WI38 (cell line): ENCODE results near the gene TRPV2.
"Not testable (repeated sequence)": the region's sequence is repeated elsewhere in the genome, so short reads cannot be mapped to it uniquely, and the experiment has no call there.

Experiments
- H3K4me3 ChIP-seq: 2 replicates; pipeline ENCODE4 v1.5.1; 2011; ENCODE audit warnings: low read depth, mild to moderate bottlenecking, control low read depth, low read length
- CTCF ChIP-seq: IDR thresholded peaks from 2 replicates; pipeline ENCODE4 v1.5.1; 2012; ENCODE audit warnings: low read depth, mild to moderate bottlenecking, control low read depth, low read length

Gene TRPV2

DNA sequence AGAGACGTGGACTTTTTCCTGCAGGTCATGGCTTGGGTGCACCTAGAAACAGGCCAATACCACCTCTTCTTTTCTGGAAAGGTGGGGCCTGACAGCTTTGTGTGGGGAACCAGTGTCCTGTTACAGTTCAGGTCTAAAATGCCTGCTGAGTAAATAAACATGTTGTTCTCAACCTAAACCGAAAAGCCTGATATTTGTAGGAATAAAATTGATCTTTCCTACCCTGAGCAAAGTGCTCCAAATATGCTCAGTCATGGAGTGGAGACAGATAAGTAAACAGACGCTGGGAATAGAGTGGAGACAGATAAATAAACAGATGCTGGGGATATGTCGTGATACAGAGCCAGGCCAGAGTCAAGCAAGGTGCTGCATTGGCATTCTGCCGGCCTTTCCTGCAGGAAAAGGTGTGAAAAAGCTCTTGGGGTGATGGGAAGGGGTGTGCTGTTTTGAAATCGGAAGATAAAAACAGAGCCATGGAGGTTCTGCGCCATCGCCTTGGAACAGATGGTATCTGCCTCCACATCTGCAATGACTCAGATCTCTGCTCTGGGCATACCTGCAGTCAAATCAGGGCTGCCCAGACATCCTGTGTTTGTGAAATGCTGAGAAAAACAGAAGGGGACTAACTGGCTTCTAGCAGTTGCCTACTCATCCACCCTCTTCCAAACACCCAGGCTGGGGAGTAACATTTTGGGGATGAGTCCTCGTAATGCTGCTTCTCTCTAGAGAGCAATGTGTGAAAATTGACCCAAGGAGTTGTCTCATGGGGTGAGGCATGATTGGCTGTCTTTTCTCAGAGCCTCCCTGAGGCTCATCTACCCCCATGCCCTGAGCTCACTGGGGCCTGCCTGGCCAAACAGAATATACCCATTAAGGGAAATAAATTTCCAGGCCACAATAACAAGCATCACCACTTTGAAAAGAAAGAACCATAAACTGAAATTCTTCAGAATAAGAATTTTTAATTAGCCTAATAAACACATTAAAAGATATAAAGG is 16.8 kb upstream of the TRPV2 start:
- no peak for TF ChIP-seq CTCF
- no peak overlapping the region for H3K4me3 ChIP-seq

- not testable (repeated sequence) for H3K4me3 ChIP-seq
Measured at GRCh38 chr17:16403847-16404246, 11.5 kb upstream of the TRPV2 start.

DNA sequence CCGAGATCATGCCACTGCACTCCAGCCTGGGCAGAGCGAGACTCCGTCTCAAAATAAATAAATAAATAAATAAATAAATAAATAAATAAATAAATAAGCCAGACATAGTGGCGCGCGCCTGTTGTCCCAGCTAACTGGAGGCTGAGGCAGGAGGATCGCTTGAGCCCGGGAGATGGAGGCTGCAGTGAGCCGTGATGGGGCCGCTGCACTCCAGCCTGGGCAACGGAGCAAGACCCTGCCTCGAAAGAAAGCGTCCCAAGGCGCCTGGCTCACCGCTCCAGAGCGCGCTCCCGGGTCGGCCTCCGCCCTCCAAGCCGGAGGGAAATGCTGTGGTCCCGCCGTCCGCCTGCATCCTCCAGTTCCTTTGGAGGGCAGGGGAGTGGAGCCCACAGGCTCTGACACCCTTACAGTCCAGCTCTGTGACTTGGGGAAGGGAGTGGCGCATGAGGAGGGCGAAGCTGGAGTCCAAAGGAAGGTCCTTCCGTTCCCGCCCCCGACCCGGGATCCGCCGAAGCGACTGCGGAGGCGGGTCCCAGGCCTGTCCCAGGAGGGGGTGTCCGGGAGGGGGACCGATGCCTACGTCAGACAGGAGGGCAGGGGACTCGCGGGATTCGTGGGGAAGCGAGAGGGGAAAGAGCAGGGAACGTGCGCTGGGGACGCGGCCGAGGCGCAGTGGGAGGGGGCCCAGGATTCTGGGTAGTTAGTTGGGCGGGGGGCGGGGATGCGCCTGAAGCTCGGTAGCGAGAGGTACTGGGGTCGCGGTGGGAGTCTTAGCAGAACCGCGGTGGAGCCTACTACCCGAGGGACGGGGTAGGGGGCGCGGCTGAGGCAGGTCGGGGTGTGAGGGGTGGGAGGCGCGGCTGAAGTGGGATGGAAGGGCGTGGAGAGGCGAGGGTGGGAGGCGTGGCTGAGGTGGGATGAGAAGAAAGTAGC is 8.4 kb upstream of the TRPV2 start:
- peak overlapping the region; percentile 60 for H3K4me3 ChIP-seq
- no peak for TF ChIP-seq CTCF

GRCh38 chr17:16407911-16408588 is 7.3 kb upstream of the TRPV2 start:
- no peak overlapping the region for H3K4me3 ChIP-seq
- TF ChIP-seq CTCF = no peak

- no peak for TF ChIP-seq CTCF
Measured at GRCh38 chr17:16417399-16417798, 2.0 kb downstream of the TRPV2 start.

DNA sequence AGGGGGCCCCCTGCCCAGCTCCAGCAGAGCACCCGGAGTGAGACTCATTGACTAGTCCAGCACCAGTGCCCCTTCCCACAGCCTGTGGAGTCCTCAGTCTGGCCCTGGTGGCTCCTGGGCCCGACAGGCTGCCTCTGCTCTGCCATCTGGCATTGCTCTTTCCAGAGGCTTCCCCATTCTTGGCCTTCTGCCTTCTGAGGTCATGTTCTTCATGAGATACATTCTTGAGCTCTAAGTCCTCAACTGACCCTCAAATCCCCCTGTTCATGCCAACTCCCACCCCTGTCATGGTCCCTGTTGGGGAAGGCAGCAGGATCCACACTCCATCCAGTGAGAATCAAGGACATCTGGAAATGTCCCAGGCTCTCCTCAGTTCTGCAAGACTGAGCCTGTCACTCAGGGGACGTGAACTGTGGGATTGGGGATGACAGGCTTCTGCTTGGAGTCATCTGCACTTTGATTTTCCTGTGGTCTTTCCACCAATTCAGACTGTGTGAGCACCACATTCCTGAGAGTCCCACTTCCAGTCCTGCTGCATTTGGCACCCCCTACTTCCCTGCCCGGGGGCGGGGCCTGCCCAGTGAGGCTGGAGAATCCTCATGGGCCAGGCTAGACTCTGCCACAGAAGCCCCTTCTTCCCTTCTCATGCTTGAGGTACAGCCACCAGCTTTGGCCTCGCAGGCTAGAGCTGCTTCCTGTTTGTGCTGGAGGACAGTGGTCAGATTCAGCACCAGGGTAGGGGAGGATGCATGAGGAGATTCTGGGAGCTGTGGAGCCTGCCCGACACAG is 2.7 kb downstream of the TRPV2 start:
- no peak overlapping the region for H3K4me3 ChIP-seq
- no peak for TF ChIP-seq CTCF

More at GRCh38 chr17:16417399-16417798, 2.0 kb downstream of the TRPV2 start:
- H3K4me3 ChIP-seq = no peak overlapping the region

- TF ChIP-seq CTCF = no peak
- no peak overlapping the region for H3K4me3 ChIP-seq
Measured at GRCh38 chr17:16418685-16419068, 3.3 kb downstream of the TRPV2 start.
